GM23338 (cell line): Measurements from ENCODE around the gene DNAH9. TPM values are rescaled to one million over a fixed set of nuclear protein-coding genes. Genes with fewer than 3 reads are reported as not detected.

Experiments
- ATAC-seq: fragments of 200-7000 bp; cut with Tn5 transposase; 3 replicates; pipeline ENCODE4 v1.9.1; 2020
- DNase-seq: peaks from one replicate; pipeline ENCODE4 v3.0.0-alpha.2; 2015; ENCODE audit warnings: low spot score
- H2AFZ ChIP-seq: fragments of 200-600 bp; sonication (generic); 2 replicates; pipeline ENCODE4 v1.8.0; 2016; ENCODE audit warnings: antibody characterized with exemption, mild to moderate bottlenecking, moderate library complexity
- H3F3A ChIP-seq: fragments of 200-600 bp; sonication (generic); replicated peaks from 2 replicates; pipeline ENCODE4 v1.8.0; 2017; ENCODE audit warnings: antibody characterized with exemption, mixed run types, low read depth
- H3K27ac ChIP-seq: fragments of 200-600 bp; sonication (generic); 2 replicates; pipeline ENCODE4 v1.6.1; 2016; ENCODE audit warnings: low read depth
- H3K27me3 ChIP-seq: fragments of 200-600 bp; sonication (generic); 2 replicates; pipeline ENCODE4 v1.8.0; 2016; ENCODE audit warnings: mild to moderate bottlenecking, mixed run types, moderate library complexity; ENCODE audit not compliant: insufficient read depth
- H3K36me3 ChIP-seq: fragments of 200-600 bp; sonication (generic); 2 replicates; pipeline ENCODE4 v1.8.0; 2016; ENCODE audit warnings: mild to moderate bottlenecking; ENCODE audit not compliant: insufficient read depth
- H3K4me1 ChIP-seq: fragments of 200-600 bp; sonication (generic); 2 replicates; pipeline ENCODE4 v1.8.0; 2016; ENCODE audit warnings: mild to moderate bottlenecking, moderate library complexity; ENCODE audit not compliant: insufficient read depth
- H3K4me2 ChIP-seq: fragments of 200-600 bp; sonication (generic); 2 replicates; pipeline ENCODE4 v1.7.1; 2017; ENCODE audit warnings: mixed run types
- H3K4me3 ChIP-seq: fragments of 200-600 bp; sonication (generic); 2 replicates; pipeline ENCODE4 v1.6.1; 2016; ENCODE audit warnings: mixed run types
- H3K79me2 ChIP-seq: fragments of 200-600 bp; sonication (generic); replicated peaks from 2 replicates; pipeline ENCODE4 v1.8.0; 2017; ENCODE audit warnings: mild to moderate bottlenecking; ENCODE audit not compliant: insufficient read depth
- H3K9me2 ChIP-seq: fragments of 200-600 bp; sonication (generic); 2 replicates; pipeline ENCODE4 v1.8.0; 2017; ENCODE audit not compliant: insufficient read depth
- H4K20me1 ChIP-seq: fragments of 200-600 bp; sonication (generic); replicated peaks from 2 replicates; pipeline ENCODE4 v1.8.0; 2017; ENCODE audit warnings: mild to moderate bottlenecking; ENCODE audit not compliant: insufficient read depth
- H3K27ac Mint-ChIP-seq: 2 replicates; pipeline ENCODE4 v1.8.0; 2020; ENCODE audit warnings: inconsistent platforms, mild to moderate bottlenecking, moderate library complexity, mixed read lengths
- H3K27me3 Mint-ChIP-seq: 3 replicates; pipeline ENCODE4 v1.8.0; 2022; ENCODE audit warnings: low read depth, mild to moderate bottlenecking, moderate library complexity, mixed read lengths, inconsistent platforms; ENCODE audit not compliant: insufficient read depth, poor library complexity
- H3K36me3 Mint-ChIP-seq: 3 replicates; pipeline ENCODE4 v1.8.0; 2021; ENCODE audit warnings: low read depth, mild to moderate bottlenecking, inconsistent platforms, moderate library complexity, mixed read lengths
- H3K4me1 Mint-ChIP-seq: 3 replicates; pipeline ENCODE4 v1.8.0; 2020; ENCODE audit warnings: mild to moderate bottlenecking, inconsistent platforms, mixed read lengths
- H3K4me3 Mint-ChIP-seq: 3 replicates; pipeline ENCODE4 v1.8.0; 2021; ENCODE audit warnings: moderate library complexity, mild to moderate bottlenecking, inconsistent platforms, mixed read lengths
- H3K9me3 Mint-ChIP-seq: 3 replicates; pipeline ENCODE4 v1.8.0; 2020; ENCODE audit warnings: moderate library complexity, mild to moderate bottlenecking, inconsistent platforms, mixed read lengths
- CREB1 ChIP-seq: fragments of 250-450 bp; sonication (Bioruptor Pico); IDR thresholded peaks from 2 replicates; pipeline ENCODE4 v1.5.0; 2020; ENCODE audit warnings: low read depth, mild to moderate bottlenecking, moderate library complexity
- CTCF ChIP-seq, 2 experiments: fragments of 200-600 bp in 1 of 2; sonication (generic) in 1 of 2; conservative IDR thresholded peaks; 2 replicates each; pipeline versions ENCODE4 v1.5.1 to v1.6.1; 2016 to 2017; ENCODE audit warnings: antibody characterized with exemption in 2 of 2, low read depth in 2 of 2, mild to moderate bottlenecking in 2 of 2, moderate library complexity in 1 of 2
- NANOG ChIP-seq: IDR thresholded peaks from 2 replicates; pipeline ENCODE4 v1.6.1; 2016; ENCODE audit warnings: antibody characterized with exemption, borderline replicate concordance
- STAT1 ChIP-seq: IDR thresholded peaks from one replicate; pipeline ENCODE4 v1.6.1; 2016; ENCODE audit warnings: antibody characterized with exemption; ENCODE audit not compliant: unreplicated experiment
- ZNF114 ChIP-seq: fragments of 250-450 bp; sonication (Bioruptor Pico); IDR thresholded peaks from 2 replicates; pipeline ENCODE4 v1.5.0; 2020; ENCODE audit warnings: mild to moderate bottlenecking, moderate library complexity
- ZNF331 ChIP-seq: fragments of 250-450 bp; sonication (Bioruptor Pico); IDR thresholded peaks from 2 replicates; pipeline ENCODE4 v1.5.0; 2020; ENCODE audit warnings: low read depth, mild to moderate bottlenecking, moderate library complexity
- ZNF462 ChIP-seq: fragments of 250-450 bp; sonication (Bioruptor Pico); IDR thresholded peaks from 2 replicates; pipeline ENCODE4 v1.5.0; 2020; ENCODE audit warnings: mild to moderate bottlenecking, moderate library complexity
- polyA plus RNA-seq: library from polyadenylated mRNA; unstranded; fragments of >200 nt; fragmentation: Nextera tagmentation; extraction: Ambion mirVana; gene quantifications from 2 replicates; pipeline ENCODE4 v1.2.1, GENCODE V29; 2016
- total RNA-seq: library from RNA; depleted of rRNA; stranded (reverse); fragments of >200 nt; shearing (Covaris generic); gene quantifications from 2 replicates; pipeline ENCODE4 v1.2.3, GENCODE V29; 2014

Gene DNAH9
- total and polyA plus RNA-seq, 2 experiments from 2014 or later = not detected

DNA sequence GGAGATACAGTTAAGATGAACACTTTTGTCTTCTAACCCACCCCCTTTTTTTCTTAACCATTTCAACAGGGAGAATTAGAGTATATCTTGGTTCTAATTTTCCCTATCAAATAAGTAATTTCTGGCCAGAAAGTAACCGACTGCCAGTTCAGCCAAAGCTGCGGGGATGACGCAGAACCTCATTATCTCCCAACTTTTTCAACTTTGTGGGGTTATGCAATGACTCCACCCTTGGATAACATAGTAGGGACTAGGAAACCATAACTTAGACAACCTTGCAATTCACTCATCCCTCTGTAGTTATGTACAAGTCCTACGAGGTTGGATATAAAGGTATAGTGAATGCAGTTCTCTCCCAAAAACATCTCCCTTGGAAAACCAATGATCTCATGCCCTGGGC lies 215.0 kb downstream of the DNAH9 start (continued):
- TF ChIP-seq ZNF462 = no peak
- TF ChIP-seq STAT1 = no peak
- no peak for TF ChIP-seq CREB1
- no peak for TF ChIP-seq ZNF331

DNA sequence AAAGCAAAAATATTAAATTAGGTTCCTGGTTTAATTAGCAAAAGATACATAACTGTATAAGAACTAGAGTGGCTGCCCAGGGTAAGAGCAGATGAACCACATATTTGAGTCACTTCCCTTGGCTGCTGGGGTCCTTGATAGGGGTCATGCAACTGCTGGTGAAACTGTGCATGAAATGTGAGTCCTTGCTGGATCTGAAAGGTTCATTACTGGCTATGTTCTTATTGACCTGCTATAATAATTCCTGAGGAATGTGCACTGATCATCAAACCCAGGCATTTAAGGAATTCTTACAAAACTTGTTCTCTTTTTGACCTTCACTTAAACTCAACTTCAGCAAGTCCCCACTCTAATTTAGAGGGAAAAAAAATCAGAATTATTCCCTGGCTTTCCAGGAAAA lies 215.6 kb downstream of the DNAH9 start:
- Mint-ChIP-seq H3K4me3 (no peak overlapping the region), H3K4me1 (no peaks in the 10 kb centered on the region)
- no peak for DNase-seq

More for the DNA sequence above, 215.6 kb downstream of the DNAH9 start:
- Histone ChIP-seq H3K4me1 (no peaks in the 10 kb centered on the region), H3K4me2 (no peak overlapping the region), H3K36me3 (peaks cover 6% of the 10 kb centered on the region; the same call in 1 of the 2 replicates), H3K4me3 (no peak overlapping the region), H3K27me3 (no peaks in the 10 kb centered on the region), H3K79me2 (no peaks in the 10 kb centered on the region), H3K27ac (no peak overlapping the region), H4K20me1 (no peaks in the 10 kb centered on the region), H3F3A (no peaks in the 10 kb centered on the region), H3K9me2 (no peaks in the 10 kb centered on the region), H2AFZ (no peak overlapping the region)
- peaks cover 98% of the 10 kb centered on the region for H3K9me3 Mint-ChIP-seq
- no peaks in the 10 kb centered on the region for H3K27me3 Mint-ChIP-seq
- ATAC-seq = no peak
- peaks cover 20% of the 10 kb centered on the region for H3K36me3 Mint-ChIP-seq
- H3K27ac Mint-ChIP-seq = no peak overlapping the region
- TF ChIP-seq CTCF (conservative IDR thresholded peaks at IDR 0.05; ENCODE audit: low read depth in 2 of 2) = no peak
- TF ChIP-seq CREB1 = no peak
- TF ChIP-seq NANOG = no peak
- TF ChIP-seq ZNF114 (CRISPR knock-in tag) = no peak
